ENCODE data around the gene DSCAM. TPM values are rescaled to one million over a fixed set of nuclear protein-coding genes. Genes with fewer than 3 reads are reported as not detected.

Gene DSCAM
- total and polyA plus RNA-seq, 4 experiments from 2014 or later = not detected

DNA sequence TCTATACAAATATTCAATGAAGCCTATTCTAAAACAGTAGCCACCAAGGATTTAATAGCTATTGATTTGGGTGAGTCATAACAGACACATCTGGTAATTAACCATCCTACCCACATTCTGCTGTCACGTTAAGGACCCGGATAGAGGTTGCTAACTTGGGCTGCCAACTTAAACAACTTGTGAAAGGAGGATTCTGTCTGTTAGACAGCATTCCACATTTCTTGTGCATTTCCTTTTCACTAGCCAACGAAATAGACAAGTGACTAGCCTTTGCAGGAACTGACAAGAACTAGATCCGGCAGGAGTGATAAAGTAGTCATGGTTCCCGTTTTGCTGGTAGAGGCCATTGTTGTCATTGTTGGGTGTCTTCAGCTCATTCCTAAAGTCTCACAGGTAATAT is 9.5 kb downstream of the DSCAM start:
- no peak overlapping the region for H3K27ac Mint-ChIP-seq
- H3K9me3 Mint-ChIP-seq = peaks cover 0 to 4% (median 0%) of the 10 kb centered on the region in 8 donors
- peaks cover 0 to 7% (median 2%) of the 10 kb centered on the region in 4 donors for H3K4me1 Mint-ChIP-seq
- peaks cover 8 to 15% of the 10 kb centered on the region in 2 donors for H3K27me3 Mint-ChIP-seq
- Histone ChIP-seq H3K4me1 (ENCODE audit: insufficient read depth, low read length) (no peaks in the 10 kb centered on the region), H3K27me3 (ENCODE audit: insufficient read depth, low read length) (no peaks in the 10 kb centered on the region), H3K9me3 (ENCODE audit: control insufficient read depth in 1 of 2, low read length in 2 of 2) (no peaks in the 10 kb centered on the region), H3K27ac (ENCODE audit: low read depth, low read length) (no peak overlapping the region), H3K4me3 (ENCODE audit: low read length in 2 of 2) (no peak overlapping the region), H3K36me3 (ENCODE audit: insufficient read depth, low read length) (no peaks in the 10 kb centered on the region)
- POLR2A ChIA-PET (ENCODE audit: partially characterized antibody) = no interaction called here
- no peaks in the 10 kb centered on the region for H3K36me3 Mint-ChIP-seq
- intact Hi-C loops (cut with micrococcal nuclease) = no loop called here
- no peak overlapping the region for H3K4me3 Mint-ChIP-seq
- DNase-seq = no peak
- CTCF ChIA-PET (ENCODE audit: partially characterized antibody) = no interaction called here

DNA sequence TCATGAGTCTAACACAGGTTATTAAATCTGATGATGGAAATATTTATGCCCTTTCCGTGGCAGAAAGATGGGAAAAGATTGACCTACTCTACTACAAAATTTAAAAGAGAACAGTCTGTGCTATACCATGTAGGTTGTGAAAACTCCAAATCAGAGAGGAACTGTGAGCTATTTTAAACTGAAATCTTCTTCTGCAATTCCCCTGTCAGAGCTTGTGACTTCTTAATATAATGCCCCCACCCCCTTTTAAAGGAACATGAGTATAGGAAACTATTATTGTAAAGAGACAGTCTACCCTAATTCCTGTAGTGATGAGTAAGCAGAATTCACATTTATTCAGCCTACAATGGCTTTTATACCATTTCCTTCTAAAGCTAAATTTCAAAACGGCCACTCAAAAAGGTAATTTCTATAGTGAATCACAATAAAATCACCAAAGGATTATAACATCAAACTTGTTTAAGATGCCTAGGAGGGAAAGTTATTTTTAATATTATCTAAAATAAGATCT is 11.7 kb downstream of the DSCAM start:
- no peaks in the 10 kb centered on the region for H3K36me3 Mint-ChIP-seq
- no peak overlapping the region for H3K4me3 ChIP-seq (ENCODE audit: low read length in 2 of 2)
- peaks cover 0 to 2% (median 0%) of the 10 kb centered on the region in 8 donors for H3K9me3 Mint-ChIP-seq
- no peaks in the 10 kb centered on the region for H3K36me3 ChIP-seq (ENCODE audit: insufficient read depth, low read length)
- H3K4me1 Mint-ChIP-seq = no peaks in the 10 kb centered on the region
- no peak overlapping the region for H3K27ac ChIP-seq (ENCODE audit: low read depth, low read length)
- ChIA-PET CTCF (ENCODE audit: partially characterized antibody) (interaction anchor here (1.4 kb wide), 1 partner anchor 8 kb away, joined by 3 read pairs; no protein-coding TSS in a partner anchor), POLR2A (ENCODE audit: partially characterized antibody) (no interaction called here)
- H3K27ac Mint-ChIP-seq = no peak overlapping the region
- no peak overlapping the region for H3K4me3 Mint-ChIP-seq
- peaks cover 2 to 7% of the 10 kb centered on the region in 2 donors for H3K27me3 Mint-ChIP-seq
- DNase-seq = no peak
- no peaks in the 10 kb centered on the region for H3K4me1 ChIP-seq (ENCODE audit: insufficient read depth, low read length)
- H3K27me3 ChIP-seq (ENCODE audit: insufficient read depth, low read length) = no peaks in the 10 kb centered on the region
- intact Hi-C loops (cut with micrococcal nuclease) = no loop called here
- H3K9me3 ChIP-seq (ENCODE audit: control insufficient read depth in 1 of 2, low read length in 2 of 2) = no peaks in the 10 kb centered on the region

DNA sequence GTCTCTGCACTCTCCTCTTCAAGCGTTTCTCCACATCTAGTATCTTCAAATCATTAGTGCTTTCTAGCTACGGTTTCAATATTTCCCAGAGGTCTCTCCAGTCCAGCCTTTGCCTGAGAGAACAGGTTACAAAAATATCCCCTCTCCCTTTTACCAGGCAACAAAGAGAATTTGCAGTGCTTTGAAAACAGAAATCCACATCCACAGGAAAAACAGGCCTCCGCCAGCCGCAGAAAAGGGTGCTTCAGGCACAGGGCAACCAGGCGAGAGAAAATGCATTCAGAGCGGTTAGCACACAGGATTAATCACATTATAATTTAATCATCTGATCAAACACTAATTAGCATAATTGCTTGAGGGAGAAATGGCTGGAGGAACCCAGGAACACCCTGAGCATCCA is 13.8 kb downstream of the DSCAM start:
- intact Hi-C loops (cut with micrococcal nuclease) = no loop called here
- peaks cover 0 to 5% of the 10 kb centered on the region in 2 donors for H3K27me3 Mint-ChIP-seq
- no peaks in the 10 kb centered on the region for H3K4me1 Mint-ChIP-seq
- H3K27ac Mint-ChIP-seq = no peak overlapping the region
- DNase-seq = no peak
- H3K36me3 Mint-ChIP-seq = no peaks in the 10 kb centered on the region
- H3K9me3 ChIP-seq (ENCODE audit: control insufficient read depth in 1 of 2, low read length in 2 of 2) = no peaks in the 10 kb centered on the region
- H3K27me3 ChIP-seq (ENCODE audit: insufficient read depth, low read length) = no peaks in the 10 kb centered on the region
- CTCF ChIA-PET (ENCODE audit: partially characterized antibody) = no interaction called here
- peaks cover 0 to 2% (median 0%) of the 10 kb centered on the region in 8 donors for H3K9me3 Mint-ChIP-seq
- no peaks in the 10 kb centered on the region for H3K36me3 ChIP-seq (ENCODE audit: insufficient read depth, low read length)
- H3K4me1 ChIP-seq (ENCODE audit: insufficient read depth, low read length) = no peaks in the 10 kb centered on the region
- no peak overlapping the region for H3K4me3 ChIP-seq (ENCODE audit: low read length in 2 of 2)
- POLR2A ChIA-PET (ENCODE audit: partially characterized antibody) = no interaction called here
- no peak overlapping the region for H3K4me3 Mint-ChIP-seq
- no peak overlapping the region for H3K27ac ChIP-seq (ENCODE audit: low read depth, low read length)

DNA sequence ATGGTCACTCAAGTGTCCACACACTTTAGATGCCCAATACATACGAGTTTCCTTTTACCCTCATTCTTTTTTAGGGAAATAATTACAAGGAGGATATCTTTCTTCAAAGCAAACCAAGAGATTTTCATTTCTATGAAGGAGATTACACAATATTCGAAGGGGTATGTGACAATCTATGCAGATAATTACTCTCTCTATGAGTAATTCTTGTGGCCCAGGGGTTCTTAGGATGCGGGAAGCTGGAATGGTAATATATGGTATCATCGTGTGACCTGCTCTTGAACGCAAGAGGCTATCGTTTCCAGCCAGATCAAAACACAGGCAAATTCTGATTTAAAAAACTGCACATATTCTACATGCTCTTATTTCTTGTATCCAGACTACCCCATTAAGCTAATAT is 14.6 kb downstream of the DSCAM start:
- ChIA-PET CTCF (ENCODE audit: partially characterized antibody) (no interaction called here), POLR2A (ENCODE audit: partially characterized antibody) (no interaction called here)

GRCh38 chr21:40830836-40831235 is 16.1 kb downstream of the DSCAM start:
- no peaks in the 10 kb centered on the region for H3K4me1 ChIP-seq (ENCODE audit: insufficient read depth, low read length)
- Mint-ChIP-seq H3K4me3 (no peak overlapping the region), H3K9me3 (peaks cover 0 to 12% (median 2%) of the 10 kb centered on the region in 8 donors), H3K27ac (no peak overlapping the region), H3K4me1 (no peaks in the 10 kb centered on the region), H3K27me3 (peaks cover 0 to 2% of the 10 kb centered on the region in 2 donors), H3K36me3 (no peaks in the 10 kb centered on the region)
- CTCF ChIA-PET (ENCODE audit: partially characterized antibody) = no interaction called here
- no peak overlapping the region for H3K27ac ChIP-seq (ENCODE audit: low read depth, low read length)
- H3K36me3 ChIP-seq (ENCODE audit: insufficient read depth, low read length) = no peaks in the 10 kb centered on the region
- H3K27me3 ChIP-seq (ENCODE audit: insufficient read depth, low read length) = no peaks in the 10 kb centered on the region
- H3K4me3 ChIP-seq (ENCODE audit: low read length in 2 of 2) = no peak overlapping the region
- DNase-seq = no peak
- intact Hi-C loops (cut with micrococcal nuclease) = no loop called here
- POLR2A ChIA-PET (ENCODE audit: partially characterized antibody) = no interaction called here
- H3K9me3 ChIP-seq (ENCODE audit: control insufficient read depth in 1 of 2, low read length in 2 of 2) = no peaks in the 10 kb centered on the region

More for the DNA sequence above, 14.6 kb downstream of the DSCAM start:
- Mint-ChIP-seq H3K4me3 (no peak overlapping the region), H3K27me3 (peaks cover 0 to 5% of the 10 kb centered on the region in 2 donors), H3K27ac (no peak overlapping the region), H3K4me1 (no peaks in the 10 kb centered on the region), H3K9me3 (peaks cover 0 to 6% (median 0%) of the 10 kb centered on the region in 8 donors), H3K36me3 (no peaks in the 10 kb centered on the region)
- DNase-seq = no peak
- no peak overlapping the region for H3K27ac ChIP-seq (ENCODE audit: low read depth, low read length)
- no peaks in the 10 kb centered on the region for H3K9me3 ChIP-seq (ENCODE audit: control insufficient read depth in 1 of 2, low read length in 2 of 2)
- H3K27me3 ChIP-seq (ENCODE audit: insufficient read depth, low read length) = no peaks in the 10 kb centered on the region
- H3K4me1 ChIP-seq (ENCODE audit: insufficient read depth, low read length) = no peaks in the 10 kb centered on the region
- intact Hi-C loops (cut with micrococcal nuclease) = no loop called here
- no peak overlapping the region for H3K4me3 ChIP-seq (ENCODE audit: low read length in 2 of 2)
- H3K36me3 ChIP-seq (ENCODE audit: insufficient read depth, low read length) = no peaks in the 10 kb centered on the region

GRCh38 chr21:40829791-40830190 is 17.2 kb downstream of the DSCAM start:
- peaks cover 0 to 2% of the 10 kb centered on the region in 2 donors for H3K27me3 Mint-ChIP-seq
- no peaks in the 10 kb centered on the region for H3K36me3 Mint-ChIP-seq
- H3K4me3 Mint-ChIP-seq = no peak overlapping the region
- intact Hi-C loops (cut with micrococcal nuclease) = no loop called here
- Histone ChIP-seq H3K4me1 (ENCODE audit: insufficient read depth, low read length) (no peaks in the 10 kb centered on the region), H3K36me3 (ENCODE audit: insufficient read depth, low read length) (no peaks in the 10 kb centered on the region), H3K27me3 (ENCODE audit: insufficient read depth, low read length) (no peaks in the 10 kb centered on the region), H3K9me3 (ENCODE audit: control insufficient read depth in 1 of 2, low read length in 2 of 2) (no peaks in the 10 kb centered on the region), H3K27ac (ENCODE audit: low read depth, low read length) (no peak overlapping the region), H3K4me3 (ENCODE audit: low read length in 2 of 2) (no peak overlapping the region)
- CTCF ChIA-PET (ENCODE audit: partially characterized antibody) = no interaction called here
- H3K9me3 Mint-ChIP-seq = peaks cover 0 to 12% (median 2%) of the 10 kb centered on the region in 8 donors
- POLR2A ChIA-PET (ENCODE audit: partially characterized antibody) = no interaction called here
- no peak for DNase-seq
- no peaks in the 10 kb centered on the region for H3K4me1 Mint-ChIP-seq
- no peak overlapping the region for H3K27ac Mint-ChIP-seq

DNA sequence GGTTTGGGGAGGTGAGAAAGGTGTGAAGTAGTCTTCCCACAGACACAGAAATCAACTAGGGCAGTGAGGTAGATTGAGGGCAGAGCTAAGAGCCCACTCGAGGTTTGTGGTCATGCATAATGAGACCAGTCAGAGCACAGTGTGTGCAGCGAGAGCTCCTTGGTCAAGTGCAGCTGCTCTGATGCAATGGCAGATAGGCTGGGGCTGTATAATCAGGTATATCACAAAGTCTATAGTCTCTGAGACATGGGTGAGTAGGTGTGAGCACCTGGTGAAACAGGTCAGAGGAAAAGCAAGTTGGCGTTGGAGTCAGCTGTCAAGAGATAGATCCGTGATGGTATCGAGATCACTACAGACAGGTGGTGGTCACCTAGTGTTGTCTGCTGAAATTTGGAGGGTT is 17.6 kb downstream of the DSCAM start:
- Mint-ChIP-seq H3K36me3 (no peaks in the 10 kb centered on the region), H3K27ac (no peak overlapping the region)

More for the DNA sequence above, 17.6 kb downstream of the DSCAM start:
- H3K27me3 Mint-ChIP-seq = peaks cover 0 to 2% of the 10 kb centered on the region in 2 donors
- ChIA-PET POLR2A (ENCODE audit: partially characterized antibody) (no interaction called here), CTCF (ENCODE audit: partially characterized antibody) (no interaction called here)
- peaks cover 0 to 15% (median 3%) of the 10 kb centered on the region in 8 donors for H3K9me3 Mint-ChIP-seq
- H3K4me3 ChIP-seq (ENCODE audit: low read length in 2 of 2) = no peak overlapping the region
- H3K4me1 ChIP-seq (ENCODE audit: insufficient read depth, low read length) = no peaks in the 10 kb centered on the region
- intact Hi-C loops (cut with micrococcal nuclease) = no loop called here
- no peaks in the 10 kb centered on the region for H3K36me3 ChIP-seq (ENCODE audit: insufficient read depth, low read length)
- H3K27ac ChIP-seq (ENCODE audit: low read depth, low read length) = no peak overlapping the region
- H3K27me3 ChIP-seq (ENCODE audit: insufficient read depth, low read length) = no peaks in the 10 kb centered on the region
- no peak for DNase-seq
- no peak overlapping the region for H3K4me3 Mint-ChIP-seq
- H3K9me3 ChIP-seq (ENCODE audit: control insufficient read depth in 1 of 2, low read length in 2 of 2) = no peaks in the 10 kb centered on the region
- H3K4me1 Mint-ChIP-seq = no peaks in the 10 kb centered on the region
